ENCODE measurements around the gene WTAP.

Gene WTAP

GRCh38 chr6:159766906-159767305 lies 39.6 kb downstream of the WTAP start:
- TF ChIP-seq, protein P1, sequence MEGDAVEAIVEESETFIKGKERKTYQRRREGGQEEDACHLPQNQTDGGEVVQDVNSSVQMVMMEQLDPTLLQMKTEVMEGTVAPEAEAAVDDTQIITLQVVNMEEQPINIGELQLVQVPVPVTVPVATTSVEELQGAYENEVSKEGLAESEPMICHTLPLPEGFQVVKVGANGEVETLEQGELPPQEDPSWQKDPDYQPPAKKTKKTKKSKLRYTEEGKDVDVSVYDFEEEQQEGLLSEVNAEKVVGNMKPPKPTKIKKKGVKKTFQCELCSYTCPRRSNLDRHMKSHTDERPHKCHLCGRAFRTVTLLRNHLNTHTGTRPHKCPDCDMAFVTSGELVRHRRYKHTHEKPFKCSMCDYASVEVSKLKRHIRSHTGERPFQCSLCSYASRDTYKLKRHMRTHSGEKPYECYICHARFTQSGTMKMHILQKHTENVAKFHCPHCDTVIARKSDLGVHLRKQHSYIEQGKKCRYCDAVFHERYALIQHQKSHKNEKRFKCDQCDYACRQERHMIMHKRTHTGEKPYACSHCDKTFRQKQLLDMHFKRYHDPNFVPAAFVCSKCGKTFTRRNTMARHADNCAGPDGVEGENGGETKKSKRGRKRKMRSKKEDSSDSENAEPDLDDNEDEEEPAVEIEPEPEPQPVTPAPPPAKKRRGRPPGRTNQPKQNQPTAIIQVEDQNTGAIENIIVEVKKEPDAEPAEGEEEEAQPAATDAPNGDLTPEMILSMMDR (IDR thresholded peaks at IDR 0.05; ENCODE audit: low read depth, low read length) = no peak
- no peak for DNase-seq (ENCODE audit: low read depth in 2 of 2)
- no peak overlapping the region for H3K4me3 ChIP-seq (replicated peaks in 1 of 2; ENCODE audit: low read depth in 2 of 2, low read length in 2 of 2)

- no peak for DNase-seq (ENCODE audit: low read depth in 2 of 2)
- no peak overlapping the region for H3K4me3 ChIP-seq (replicated peaks in 1 of 2; ENCODE audit: low read depth in 2 of 2, low read length in 2 of 2)
- TF ChIP-seq, protein P1 (IDR thresholded peaks at IDR 0.05; ENCODE audit: low read depth, low read length) = no peak
Measured at GRCh38 chr6:159769470-159769869, 42.2 kb downstream of the WTAP start.

DNA sequence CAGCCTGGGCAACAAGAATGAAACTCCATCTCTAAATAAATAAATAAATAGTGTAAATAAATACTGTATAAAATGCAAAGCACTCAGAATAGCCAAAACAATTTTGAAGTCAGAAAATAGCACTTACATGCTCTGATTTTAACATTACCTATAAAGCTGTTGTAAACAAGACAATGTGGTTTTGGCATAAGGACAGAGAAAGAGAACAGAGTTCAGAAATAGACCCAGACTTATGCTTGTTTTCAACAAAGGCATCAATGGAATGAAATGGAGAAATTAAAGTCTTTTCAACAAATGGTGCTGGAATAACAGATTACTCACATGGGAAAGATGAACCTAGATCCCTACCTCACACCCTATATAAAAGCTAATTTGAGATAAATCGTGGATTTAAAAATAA lies 44.9 kb downstream of the WTAP start:
- TF ChIP-seq, protein P1 (IDR thresholded peaks at IDR 0.05; ENCODE audit: low read depth, low read length) = no peak
- H3K4me3 ChIP-seq (replicated peaks in 1 of 2; ENCODE audit: low read depth in 2 of 2, low read length in 2 of 2) = no peak overlapping the region
- DNase-seq (ENCODE audit: low read depth in 2 of 2) = no peak

DNA sequence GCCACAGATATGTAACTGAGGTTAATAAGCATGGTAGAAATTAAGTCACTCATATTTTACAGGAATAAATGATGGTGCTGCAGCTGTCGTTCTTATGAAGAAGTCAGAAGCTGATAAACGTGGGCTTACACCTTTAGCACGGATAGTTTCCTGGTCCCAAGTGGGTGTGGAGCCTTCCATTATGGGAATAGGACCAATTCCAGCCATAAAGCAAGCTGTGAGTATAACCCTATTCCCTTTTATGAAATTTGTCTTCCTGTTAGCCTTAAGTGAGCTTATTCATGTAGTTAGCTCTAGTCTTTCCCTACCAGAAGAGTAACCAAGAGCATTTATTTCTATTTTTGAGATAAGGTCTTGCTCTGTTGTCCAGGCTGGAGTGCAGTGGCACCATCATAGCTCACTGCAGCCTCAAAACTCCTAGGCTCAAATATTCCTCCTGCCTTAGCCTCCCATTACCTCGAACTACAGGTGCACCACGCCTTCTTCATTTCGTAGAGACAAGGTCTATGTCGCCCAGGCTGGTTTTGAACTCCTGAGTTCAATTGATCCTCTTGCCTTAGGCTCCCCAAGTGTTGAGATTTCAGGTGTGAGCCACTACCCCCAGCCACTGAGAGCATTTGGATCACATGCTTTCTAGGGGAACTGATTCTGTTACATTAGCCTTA lies 50.1 kb downstream of the WTAP start:
- no peak for DNase-seq (ENCODE audit: low read depth in 2 of 2)
- H3K4me3 ChIP-seq (replicated peaks in 1 of 2; ENCODE audit: low read depth in 2 of 2, low read length in 2 of 2) = no peak overlapping the region
- TF ChIP-seq, protein P1 (IDR thresholded peaks at IDR 0.05; ENCODE audit: low read depth, low read length) = no peak

DNA sequence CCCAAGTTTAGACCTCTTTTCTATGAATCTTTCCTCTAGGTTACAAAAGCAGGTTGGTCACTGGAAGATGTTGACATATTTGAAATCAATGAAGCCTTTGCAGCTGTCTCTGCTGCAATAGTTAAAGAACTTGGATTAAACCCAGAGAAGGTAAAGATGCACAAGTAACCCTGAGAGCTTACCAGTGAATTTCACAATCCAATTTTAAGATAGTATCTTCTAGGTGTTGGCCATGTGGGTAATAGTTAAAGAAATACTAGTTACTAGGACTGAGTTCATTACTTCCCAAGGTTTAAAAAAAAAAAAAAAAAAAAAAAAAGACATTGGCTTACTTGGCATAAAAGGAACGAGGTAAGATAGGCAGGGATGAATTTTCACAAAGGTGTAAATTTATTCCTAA lies 50.8 kb downstream of the WTAP start:
- no peak for DNase-seq (ENCODE audit: low read depth in 2 of 2)
- H3K4me3 ChIP-seq (replicated peaks in 1 of 2; ENCODE audit: low read depth in 2 of 2, low read length in 2 of 2) = no peak overlapping the region
- TF ChIP-seq, protein P1 (IDR thresholded peaks at IDR 0.05; ENCODE audit: low read depth, low read length) = no peak

- H3K4me3 ChIP-seq (replicated peaks in 1 of 2; ENCODE audit: low read depth in 2 of 2, low read length in 2 of 2) = no peak overlapping the region
- TF ChIP-seq, protein P1 (IDR thresholded peaks at IDR 0.05; ENCODE audit: low read depth, low read length) = no peak
- DNase-seq (ENCODE audit: low read depth in 2 of 2) = no peak
Measured at GRCh38 chr6:159778542-159779103, 51.3 kb downstream of the WTAP start.
